OCI-LY1 (cell line): ENCODE data around the gene TSPOAP1.

Source experiments
- H2AFZ ChIP-seq: fragments of 200-600 bp; sonication (generic), shearing (Covaris generic); 2 replicates; pipeline ENCODE4 v1.6.0; 2014; ENCODE audit warnings: antibody characterized with exemption, mild to moderate bottlenecking, low read length
- H3F3A ChIP-seq: fragments of 200-600 bp; sonication (generic), shearing (Covaris generic); 2 replicates; pipeline ENCODE4 v1.6.0; 2014; ENCODE audit warnings: mild to moderate bottlenecking, antibody characterized with exemption, low read length, moderate library complexity; ENCODE audit not compliant: insufficient read depth
- H3K27ac ChIP-seq: fragments of 200-600 bp; sonication (generic); 2 replicates; pipeline ENCODE4 v1.5.1; 2014; ENCODE audit warnings: low read length, mixed run types, mild to moderate bottlenecking, low read depth; ENCODE audit not compliant: poor library complexity, severe bottlenecking
- H3K27me3 ChIP-seq: fragments of 200-600 bp; sonication (generic); 2 replicates; pipeline ENCODE4 v1.6.0; 2014; ENCODE audit warnings: antibody characterized with exemption, mild to moderate bottlenecking, low read length, moderate library complexity; ENCODE audit not compliant: insufficient read depth
- H3K36me3 ChIP-seq: fragments of 200-600 bp; sonication (generic); 2 replicates; pipeline ENCODE4 v1.6.1; 2014; ENCODE audit warnings: mild to moderate bottlenecking, antibody characterized with exemption, low read length, moderate library complexity, mixed read lengths; ENCODE audit not compliant: insufficient read depth
- H3K4me1 ChIP-seq: fragments of 200-600 bp; sonication (generic); 2 replicates; pipeline ENCODE4 v1.5.1; 2014; ENCODE audit warnings: mild to moderate bottlenecking, low read length, moderate library complexity; ENCODE audit not compliant: insufficient read depth, severe bottlenecking
- H3K4me2 ChIP-seq: fragments of 200-600 bp; sonication (generic), shearing (Covaris generic); 2 replicates; pipeline ENCODE4 v1.6.1; 2014; ENCODE audit warnings: low read length
- H3K4me3 ChIP-seq: fragments of 200-600 bp; sonication (generic); 2 replicates; pipeline ENCODE4 v1.5.1; 2014; ENCODE audit warnings: low read length, low read depth, mild to moderate bottlenecking, mixed read lengths; ENCODE audit not compliant: poor library complexity, severe bottlenecking
- H3K79me2 ChIP-seq: fragments of 200-600 bp; shearing (Covaris generic); 2 replicates; pipeline ENCODE4 v1.6.1; 2016; ENCODE audit warnings: mixed run types, low read length, mixed read lengths; ENCODE audit not compliant: insufficient read depth
- H3K9ac ChIP-seq: fragments of 200-600 bp; sonication (generic), shearing (Covaris generic); 2 replicates; pipeline ENCODE4 v1.6.1; 2014; ENCODE audit warnings: mild to moderate bottlenecking, low read length, mixed read lengths
- H3K9me2 ChIP-seq: fragments of 200-600 bp; sonication (generic), shearing (Covaris generic); 2 replicates; pipeline ENCODE4 v1.6.1; 2014; ENCODE audit warnings: low read depth, mild to moderate bottlenecking, low read length, mixed read lengths
- H3K9me3 ChIP-seq: fragments of 200-600 bp; shearing (Covaris generic); 2 replicates; pipeline ENCODE4 v1.6.1; 2014; ENCODE audit warnings: low read length, mixed read lengths
- H4K20me1 ChIP-seq: fragments of 200-600 bp; sonication (generic), shearing (Covaris generic); 2 replicates; pipeline ENCODE4 v1.6.0; 2016; ENCODE audit warnings: mild to moderate bottlenecking, low read length; ENCODE audit not compliant: insufficient read depth
- EZH2 ChIP-seq: fragments of 200-600 bp; sonication (generic), shearing (Covaris generic); IDR thresholded peaks from 2 replicates; pipeline ENCODE4 v1.8.0; 2017; ENCODE audit warnings: borderline replicate concordance, mixed run types, mild to moderate bottlenecking, antibody characterized with exemption, low read length, moderate library complexity, mixed read lengths
- TF ChIP-seq, protein P1 (sequence below): fragments of 200-600 bp; sonication (generic), shearing (Covaris generic); IDR thresholded peaks from 2 replicates; pipeline ENCODE4 v1.5.1; 2017; ENCODE audit warnings: mild to moderate bottlenecking, antibody characterized with exemption, low read length, moderate library complexity, mixed read lengths

The TSPOAP1 gene

DNA sequence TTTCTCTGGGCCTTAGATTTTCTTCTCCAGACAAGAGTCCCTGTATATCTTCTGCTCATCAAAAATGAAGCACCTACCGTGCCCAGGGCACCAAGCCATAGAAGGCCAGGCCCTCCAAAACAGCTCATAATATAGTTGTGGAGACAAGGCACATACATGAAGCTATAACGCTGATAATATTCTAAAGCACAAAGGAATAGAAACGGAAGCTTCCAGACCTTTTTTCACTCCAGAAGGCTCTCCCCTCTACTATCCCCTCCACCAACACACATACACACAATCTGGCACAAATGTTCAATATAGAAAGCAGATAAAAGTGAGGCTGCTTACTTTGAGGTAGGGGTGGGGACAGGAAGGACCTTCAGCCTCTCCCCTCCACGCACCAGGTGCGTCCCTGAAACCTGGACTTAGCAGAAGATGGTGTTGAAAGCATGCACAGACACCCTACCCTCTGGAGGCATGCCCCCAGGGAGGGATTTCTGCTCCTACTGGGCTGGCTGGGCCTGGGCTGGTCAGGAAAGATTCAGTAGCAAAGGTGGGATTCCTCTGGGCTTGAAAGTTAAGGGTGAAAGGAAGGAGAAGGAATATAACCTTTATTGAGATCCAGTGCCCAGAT is 37.5 kb upstream of the TSPOAP1 start:
- Histone ChIP-seq H3K9ac (no peak overlapping the region), H3K9me3 (no peaks in the 10 kb centered on the region)
- no peak for TF ChIP-seq EZH2
- TF ChIP-seq, protein P1, sequence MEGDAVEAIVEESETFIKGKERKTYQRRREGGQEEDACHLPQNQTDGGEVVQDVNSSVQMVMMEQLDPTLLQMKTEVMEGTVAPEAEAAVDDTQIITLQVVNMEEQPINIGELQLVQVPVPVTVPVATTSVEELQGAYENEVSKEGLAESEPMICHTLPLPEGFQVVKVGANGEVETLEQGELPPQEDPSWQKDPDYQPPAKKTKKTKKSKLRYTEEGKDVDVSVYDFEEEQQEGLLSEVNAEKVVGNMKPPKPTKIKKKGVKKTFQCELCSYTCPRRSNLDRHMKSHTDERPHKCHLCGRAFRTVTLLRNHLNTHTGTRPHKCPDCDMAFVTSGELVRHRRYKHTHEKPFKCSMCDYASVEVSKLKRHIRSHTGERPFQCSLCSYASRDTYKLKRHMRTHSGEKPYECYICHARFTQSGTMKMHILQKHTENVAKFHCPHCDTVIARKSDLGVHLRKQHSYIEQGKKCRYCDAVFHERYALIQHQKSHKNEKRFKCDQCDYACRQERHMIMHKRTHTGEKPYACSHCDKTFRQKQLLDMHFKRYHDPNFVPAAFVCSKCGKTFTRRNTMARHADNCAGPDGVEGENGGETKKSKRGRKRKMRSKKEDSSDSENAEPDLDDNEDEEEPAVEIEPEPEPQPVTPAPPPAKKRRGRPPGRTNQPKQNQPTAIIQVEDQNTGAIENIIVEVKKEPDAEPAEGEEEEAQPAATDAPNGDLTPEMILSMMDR, result no peak

DNA sequence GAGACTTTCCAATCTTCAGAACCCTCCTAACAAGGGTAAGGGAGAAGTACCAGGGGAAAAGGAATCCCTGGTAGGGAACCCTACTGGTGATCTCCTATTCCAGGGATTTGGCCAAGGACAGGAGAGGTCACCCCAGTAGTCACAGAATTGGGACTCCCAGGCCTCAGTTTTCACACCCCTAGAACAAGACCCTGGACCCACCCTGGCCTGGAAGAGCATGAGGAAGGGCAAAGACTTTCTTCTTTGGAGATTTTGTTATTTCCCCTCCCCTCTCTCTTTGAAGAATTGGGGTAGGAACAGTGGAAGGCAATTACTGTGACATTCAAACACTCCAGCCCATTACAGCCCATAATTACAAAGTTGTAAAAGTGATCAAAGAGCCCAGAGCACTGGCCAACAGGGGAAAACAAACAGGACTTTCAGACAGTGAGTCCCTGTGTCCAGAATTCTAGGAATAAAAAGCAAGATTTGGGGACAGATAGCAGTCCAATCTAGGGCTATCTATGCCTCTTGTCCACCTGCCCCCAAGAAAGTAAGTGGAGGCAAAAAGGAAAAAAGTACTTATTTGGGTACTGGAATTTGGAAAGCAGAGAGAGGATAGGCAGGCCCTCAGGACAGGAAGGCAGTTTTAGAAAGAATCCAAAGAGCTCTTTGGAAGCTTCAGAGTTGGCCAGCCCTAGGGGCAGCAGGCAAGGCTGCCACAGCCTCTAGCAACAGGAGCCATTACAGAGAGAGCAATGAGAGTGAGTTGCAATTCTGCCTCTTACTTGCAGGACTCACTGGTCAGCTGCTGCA is 36.8 kb upstream of the TSPOAP1 start:
- Histone ChIP-seq H2AFZ (no peak overlapping the region), H3K9me3 (no peaks in the 10 kb centered on the region), H3K9ac (no peak overlapping the region), H3K9me2 (no peaks in the 10 kb centered on the region), H3F3A (no peaks in the 10 kb centered on the region), H4K20me1 (no peaks in the 10 kb centered on the region), H3K4me2 (no peak overlapping the region), H3K27ac (no peak overlapping the region), H3K27me3 (peaks cover 3% of the 10 kb centered on the region; the same call in 1 of the 2 replicates), H3K79me2 (no peaks in the 10 kb centered on the region), H3K4me1 (no peaks in the 10 kb centered on the region), H3K4me3 (no peak overlapping the region), H3K36me3 (no peaks in the 10 kb centered on the region)
- TF ChIP-seq, protein P1, result no peak
- TF ChIP-seq EZH2, result no peak

More for the DNA sequence above, 37.5 kb upstream of the TSPOAP1 start:
- no peaks in the 10 kb centered on the region for H3K36me3 ChIP-seq
- no peak overlapping the region for H3K4me2 ChIP-seq
- no peaks in the 10 kb centered on the region for H3K79me2 ChIP-seq
- H3F3A ChIP-seq, result no peaks in the 10 kb centered on the region
- H3K9me2 ChIP-seq, result no peaks in the 10 kb centered on the region
- H3K4me3 ChIP-seq, result no peak overlapping the region
- H3K27ac ChIP-seq, result no peak overlapping the region
- no peak overlapping the region for H2AFZ ChIP-seq
- H3K4me1 ChIP-seq, result no peaks in the 10 kb centered on the region
- H3K27me3 ChIP-seq, result peaks cover 3% of the 10 kb centered on the region; the same call in 1 of the 2 replicates
- H4K20me1 ChIP-seq, result no peaks in the 10 kb centered on the region

DNA sequence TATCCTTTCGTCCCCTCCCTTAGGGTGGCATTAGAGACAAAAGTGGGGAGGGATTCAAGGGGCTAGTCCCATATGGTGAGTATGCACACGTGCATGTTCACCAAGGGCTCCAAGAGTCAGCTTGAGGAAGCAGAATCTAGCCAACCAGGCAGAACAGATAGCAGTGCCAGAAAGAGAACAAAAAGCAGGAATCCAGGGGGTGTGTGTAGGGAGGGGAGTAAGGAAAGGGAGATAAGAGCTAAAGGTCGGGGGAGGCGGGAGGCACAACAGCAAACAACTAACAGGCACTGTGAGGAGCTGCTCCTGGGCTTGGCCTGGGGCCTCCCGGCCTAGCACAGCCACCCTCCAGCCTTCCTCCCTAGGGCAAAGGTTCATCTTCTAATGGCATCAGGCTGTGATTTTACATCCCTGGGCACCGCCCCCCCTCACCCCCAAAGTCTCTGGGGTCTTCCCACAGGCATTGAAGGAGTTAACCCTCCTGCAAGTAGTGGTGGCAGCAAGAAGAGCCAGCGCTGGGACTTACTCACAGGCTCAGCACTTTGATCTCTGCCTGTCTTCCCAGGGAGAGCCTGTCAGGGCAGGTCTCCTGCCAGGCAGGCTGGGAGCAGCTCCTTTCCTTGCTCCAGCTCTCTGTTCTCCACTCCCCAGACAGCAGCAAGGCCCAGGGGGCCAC is 35.8 kb upstream of the TSPOAP1 start:
- Histone ChIP-seq H3K4me3 (no peak overlapping the region), H3F3A (no peaks in the 10 kb centered on the region), H3K9me3 (no peaks in the 10 kb centered on the region), H3K79me2 (no peaks in the 10 kb centered on the region), H3K27ac (no peak overlapping the region), H4K20me1 (no peaks in the 10 kb centered on the region), H3K27me3 (peaks cover 3% of the 10 kb centered on the region; the same call in 1 of the 2 replicates), H3K4me1 (no peaks in the 10 kb centered on the region), H3K9ac (no peak overlapping the region), H3K4me2 (no peak overlapping the region), H3K36me3 (no peaks in the 10 kb centered on the region), H3K9me2 (no peaks in the 10 kb centered on the region), H2AFZ (no peak overlapping the region)
- TF ChIP-seq, protein P1, result no peak
- no peak for TF ChIP-seq EZH2
